ENCODE measurements around the gene NKAIN4. TPM values are rescaled to one million over a fixed set of nuclear protein-coding genes. Genes with fewer than 3 reads are reported as not detected.

NKAIN4 gene
- total RNA-seq, 4 donors from 2014 or later, result 0.79 TPM; not detected in 3

- no peaks in the 10 kb centered on the region for H3K9me3 ChIP-seq
- in situ Hi-C loops (cut with MboI; ENCODE audit: low pct_ligation_motif_present in 1 of 4, low pct_unique_long_range_greater_than_20kb in 1 of 4, low sequenced_read_pairs in 3 of 4) (no loop called here), intact Hi-C loops (cut with DNase I; ENCODE audit: low total_unique reads) (no loop called here)
- no peak for DNase-seq
- peaks cover 0 to 6% (median 3%) of the 10 kb centered on the region in 4 donors for H3K36me3 ChIP-seq
- no peak for TF ChIP-seq POLR2AphosphoS5 (IDR thresholded peaks at IDR 0.05)
- no peak for TF ChIP-seq POLR2A (IDR thresholded peaks at IDR 0.05)
- no peak for TF ChIP-seq CTCF (IDR thresholded peaks at IDR 0.05)
- TF ChIP-seq EP300 (IDR thresholded peaks at IDR 0.05; ENCODE audit: low read depth), result no peak
- no peaks in the 10 kb centered on the region for H3K27me3 ChIP-seq
- peaks cover 0 to 17% (median 3%) of the 10 kb centered on the region in 4 donors for H3K4me1 ChIP-seq
- WGBS, 2 donors (ENCODE audit: low coverage in 1 of 2), result 79 to 90% methylated on average over 4 of the region's 4 CpGs
- H3K4me3 ChIP-seq, result no peak overlapping the region
- H3K27ac ChIP-seq, result no peak overlapping the region
These were observed 59.5 kb downstream of the NKAIN4 start for GRCh38 chr20:63194797-63195173.

GRCh38 chr20:63194007-63194796, 60.1 kb downstream of the NKAIN4 start:
- H3K36me3 ChIP-seq, result peaks cover 0 to 6% (median 3%) of the 10 kb centered on the region in 4 donors
- TF ChIP-seq CTCF (IDR thresholded peaks at IDR 0.05) (no peak), POLR2A (IDR thresholded peaks at IDR 0.05) (no peak), EP300 (IDR thresholded peaks at IDR 0.05; ENCODE audit: low read depth) (no peak), POLR2AphosphoS5 (IDR thresholded peaks at IDR 0.05) (no peak)
- 62 to 72% methylated on average over 6 to 14 of the region's 14 CpGs for WGBS, 2 donors (ENCODE audit: low coverage in 1 of 2)
- no peaks in the 10 kb centered on the region for H3K27me3 ChIP-seq
- in situ Hi-C loops (cut with MboI; ENCODE audit: low pct_ligation_motif_present in 1 of 4, low pct_unique_long_range_greater_than_20kb in 1 of 4, low sequenced_read_pairs in 3 of 4), result no loop called here
- H3K4me1 ChIP-seq, result peaks cover 0 to 17% (median 3%) of the 10 kb centered on the region in 4 donors
- DNase-seq, result no peak
- H3K4me3 ChIP-seq, result no peak overlapping the region
- intact Hi-C loops (cut with DNase I; ENCODE audit: low total_unique reads), result no loop called here
- no peak overlapping the region for H3K27ac ChIP-seq
- no peaks in the 10 kb centered on the region for H3K9me3 ChIP-seq

GRCh38 chr20:63192721-63193120, 61.5 kb downstream of the NKAIN4 start:
- TF ChIP-seq CTCF (IDR thresholded peaks at IDR 0.05) (no peak), EP300 (IDR thresholded peaks at IDR 0.05; ENCODE audit: low read depth) (no peak), POLR2AphosphoS5 (IDR thresholded peaks at IDR 0.05) (no peak), POLR2A (IDR thresholded peaks at IDR 0.05) (no peak)
- Histone ChIP-seq H3K36me3 (peaks cover 0 to 6% (median 3%) of the 10 kb centered on the region in 4 donors), H3K4me1 (peaks cover 0 to 7% (median 0%) of the 10 kb centered on the region in 4 donors), H3K27me3 (no peaks in the 10 kb centered on the region), H3K27ac (no peak overlapping the region), H3K9me3 (no peaks in the 10 kb centered on the region), H3K4me3 (no peak overlapping the region)
- 91 to 92% methylated on average over 9 to 21 of the region's 21 CpGs for WGBS, 2 donors (ENCODE audit: low coverage in 1 of 2)
- intact Hi-C loops (cut with DNase I; ENCODE audit: low total_unique reads), result no loop called here
- in situ Hi-C loops (cut with MboI; ENCODE audit: low pct_ligation_motif_present in 1 of 4, low pct_unique_long_range_greater_than_20kb in 1 of 4, low sequenced_read_pairs in 3 of 4), result no loop called here
- no peak for DNase-seq

- Histone ChIP-seq H3K4me1 (no peaks in the 10 kb centered on the region), H3K36me3 (peaks cover 0 to 6% (median 3%) of the 10 kb centered on the region in 4 donors), H3K27ac (no peak overlapping the region), H3K27me3 (no peaks in the 10 kb centered on the region), H3K9me3 (no peaks in the 10 kb centered on the region), H3K4me3 (no peak overlapping the region)
- peak; percentile 91 for DNase-seq
- TF ChIP-seq POLR2A (IDR thresholded peaks at IDR 0.05) (no peak), CTCF (IDR thresholded peaks at IDR 0.05) (peak in 1 of 5 experiments; percentile 23), EP300 (IDR thresholded peaks at IDR 0.05; ENCODE audit: low read depth) (no peak)
- intact Hi-C loops (cut with DNase I; ENCODE audit: low total_unique reads), result no loop called here
- in situ Hi-C loops (cut with MboI; ENCODE audit: low pct_ligation_motif_present in 1 of 4, low pct_unique_long_range_greater_than_20kb in 1 of 4, low sequenced_read_pairs in 3 of 4), result no loop called here
- WGBS, 2 donors (ENCODE audit: low coverage in 1 of 2), result 40% methylated on average over 1 to 13 of the region's 14 CpGs
These were observed 62.9 kb downstream of the NKAIN4 start for GRCh38 chr20:63191400-63191799.

Measured in transverse colon (tissue), 4 donors.